Endodermal cell (in vitro differentiated cells): ENCODE measurements around the gene RUNDC1. TPM values are rescaled to one million over a fixed set of nuclear protein-coding genes. Genes with fewer than 3 reads are reported as not detected.

Experiments
- DNase-seq: peaks from one replicate; pipeline ENCODE4 v3.0.0-alpha.2; 2017
- H3K27ac ChIP-seq: 2 replicates; pipeline ENCODE4 v1.5.1; 2013; ENCODE audit warnings: mild to moderate bottlenecking, low read depth, low read length, moderate library complexity
- H3K27me3 ChIP-seq: 2 replicates; pipeline ENCODE4 v1.6.1; 2013; ENCODE audit warnings: mild to moderate bottlenecking, low read length, moderate library complexity; ENCODE audit not compliant: insufficient read depth, control insufficient read depth, poor library complexity, severe bottlenecking
- H3K36me3 ChIP-seq: 2 replicates; pipeline ENCODE4 v1.7.0; 2013; ENCODE audit warnings: mild to moderate bottlenecking, low read length, moderate library complexity; ENCODE audit not compliant: control insufficient read depth, insufficient read depth
- H3K4me1 ChIP-seq: one replicate; pipeline ENCODE4 v1.7.0; 2013; ENCODE audit warnings: low read length; ENCODE audit not compliant: control insufficient read depth, insufficient read depth
- H3K4me3 ChIP-seq: 2 replicates; pipeline ENCODE4 v1.5.1; 2013; ENCODE audit warnings: mild to moderate bottlenecking, low read length, moderate library complexity
- H3K9ac ChIP-seq: 2 replicates; pipeline ENCODE4 v1.6.1; 2013; ENCODE audit warnings: mild to moderate bottlenecking, low read length, moderate library complexity; ENCODE audit not compliant: poor library complexity, severe bottlenecking; ENCODE audit errors: extremely low read depth
- H3K9me3 ChIP-seq: 2 replicates; pipeline ENCODE4 v1.6.1; 2013; ENCODE audit warnings: mild to moderate bottlenecking, low read length, moderate library complexity; ENCODE audit not compliant: control insufficient read depth
- H3K27ac Mint-ChIP-seq: 2 replicates; pipeline ENCODE4 v1.8.0; 2020; ENCODE audit warnings: mixed read lengths
- H3K27me3 Mint-ChIP-seq: 2 replicates; pipeline ENCODE4 v1.8.0; 2021; ENCODE audit warnings: mild to moderate bottlenecking, mixed read lengths; ENCODE audit not compliant: insufficient read depth
- H3K36me3 Mint-ChIP-seq: 2 replicates; pipeline ENCODE4 v1.8.0; 2020; ENCODE audit warnings: low read depth, mixed read lengths
- H3K4me1 Mint-ChIP-seq: 2 replicates; pipeline ENCODE4 v1.8.0; 2020; ENCODE audit warnings: mixed read lengths
- H3K4me3 Mint-ChIP-seq: 2 replicates; pipeline ENCODE4 v1.8.0; 2020; ENCODE audit warnings: mild to moderate bottlenecking, moderate library complexity, mixed read lengths
- H3K9me3 Mint-ChIP-seq: 2 replicates; pipeline ENCODE4 v1.8.0; 2020; ENCODE audit warnings: mild to moderate bottlenecking, mixed read lengths
- CTCF ChIP-seq: fragments of 200-600 bp; sonication (generic); conservative IDR thresholded peaks from 2 replicates; pipeline ENCODE4 v1.5.0; 2021; ENCODE audit warnings: antibody characterized with exemption, mild to moderate bottlenecking
- WGBS, 2 experiments: methylation state at CpG; one replicate each; pipeline versions ENCODE4 v1.1.5 to v1.1.7; 2013; ENCODE audit warnings: missing lambda C conversion rate in 2 of 2, mixed read lengths in 1 of 2; ENCODE audit not compliant: insufficient coverage in 1 of 2, insufficient read length in 1 of 2; 5-methylcytosine and 5-hydroxymethylcytosine counted together
- total RNA-seq, 2 donors: library from RNA; stranded (reverse); fragmentation: NEBNext Ultra II Directional in 1 of 2; extraction: Animal tissue kit (Norgen Biotek cat#: 25700) in 1 of 2; gene quantifications; 2 replicates in 1 of 2; 3 replicates in 1 of 2; pipeline ENCODE4 v1.2.1, GENCODE V29; 2021

Gene RUNDC1
- total RNA-seq, 2 donors from 2014 or later = 17.7 to 18.5 TPM

- Mint-ChIP-seq H3K27me3 (no peaks in the 10 kb centered on the region), H3K9me3 (no peaks in the 10 kb centered on the region), H3K4me3 (peak overlapping the region; percentile 98), H3K27ac (peak overlapping the region; percentile 71), H3K4me1 (peaks cover 19% of the 10 kb centered on the region), H3K36me3 (peaks cover 40% of the 10 kb centered on the region)
- WGBS, 2 experiments = 90 to 94% methylated on average over 2 to 5 of the region's 6 CpGs
- no peak for TF ChIP-seq CTCF
- no peak overlapping the region for H3K9ac ChIP-seq
- H3K4me3 ChIP-seq = peak overlapping the region; percentile 93
- H3K27ac ChIP-seq = peak overlapping the region; percentile 24
- H3K4me1 ChIP-seq = peaks cover 12% of the 10 kb centered on the region
- DNase-seq = peak; percentile 59
- H3K27me3 ChIP-seq = no peaks in the 10 kb centered on the region
- no peaks in the 10 kb centered on the region for H3K9me3 ChIP-seq
- peaks cover 45% of the 10 kb centered on the region for H3K36me3 ChIP-seq
Observed at GRCh38 chr17:43020030-43020621, 39.8 kb downstream of the RUNDC1 start.

- Mint-ChIP-seq H3K4me1 (peaks cover 13% of the 10 kb centered on the region), H3K36me3 (peaks cover 30% of the 10 kb centered on the region), H3K27me3 (no peaks in the 10 kb centered on the region), H3K27ac (peak overlapping the region; percentile 97), H3K4me3 (peak overlapping the region; percentile 98), H3K9me3 (no peaks in the 10 kb centered on the region)
- H3K9me3 ChIP-seq = no peaks in the 10 kb centered on the region
- H3K9ac ChIP-seq = peak overlapping the region; percentile 75
- H3K27me3 ChIP-seq = no peaks in the 10 kb centered on the region
- peak; percentile 89 for DNase-seq
- H3K27ac ChIP-seq = peak overlapping the region; percentile 81
- peaks cover 12% of the 10 kb centered on the region for H3K4me1 ChIP-seq
- TF ChIP-seq CTCF = no peak
- peak overlapping the region; percentile 93 for H3K4me3 ChIP-seq
- 7 to 21% methylated on average over 4 to 26 of the region's 40 CpGs for WGBS, 2 experiments
- peaks cover 36% of the 10 kb centered on the region for H3K36me3 ChIP-seq
Observed at GRCh38 chr17:43020789-43021740, 40.7 kb downstream of the RUNDC1 start.

- peak within 1 kb of the TSS; percentile 98 for H3K4me3 Mint-ChIP-seq
- Histone ChIP-seq H3K4me1 (peaks cover 12% of the 10 kb centered on the region), H3K4me3 (peak within 1 kb of the TSS; percentile 93), H3K36me3 (peaks cover 29% of the 10 kb centered on the region), H3K9me3 (no peaks in the 10 kb centered on the region), H3K9ac (peak within 1 kb of the TSS; percentile 75), H3K27ac (peak within 1 kb of the TSS; percentile 81), H3K27me3 (no peaks in the 10 kb centered on the region)
- H3K27ac Mint-ChIP-seq = peak within 1 kb of the TSS; percentile 97
- H3K36me3 Mint-ChIP-seq = peaks cover 25% of the 10 kb centered on the region
- peaks cover 13% of the 10 kb centered on the region for H3K4me1 Mint-ChIP-seq
- TF ChIP-seq CTCF = peak; percentile 31
- H3K9me3 Mint-ChIP-seq = no peaks in the 10 kb centered on the region
- 0 to 2% methylated on average over 8 to 80 of the region's 80 CpGs for whole genome bisulfite sequencing, 2 experiments
- peak; percentile 97 for DNase-seq
- no peaks in the 10 kb centered on the region for H3K27me3 Mint-ChIP-seq
Observed at GRCh38 chr17:43021741-43022512, 41.6 kb downstream of the RUNDC1 start, which contains the start of gene VAT1. Gene VAT1 (minus strand): TSS chr17:43022385. CDS start chr17:43022322, 63 bp downstream.
